ENCODE measurements around the gene GRPEL1. TPM values are rescaled to one million over a fixed set of nuclear protein-coding genes. Genes with fewer than 3 reads are reported as not detected.
"Not testable (repeated sequence)": the region's sequence is repeated elsewhere in the genome, so short reads cannot be mapped to it uniquely, and the experiment has no call there.

Gene GRPEL1
- total RNA-seq = 13.3 TPM

DNA sequence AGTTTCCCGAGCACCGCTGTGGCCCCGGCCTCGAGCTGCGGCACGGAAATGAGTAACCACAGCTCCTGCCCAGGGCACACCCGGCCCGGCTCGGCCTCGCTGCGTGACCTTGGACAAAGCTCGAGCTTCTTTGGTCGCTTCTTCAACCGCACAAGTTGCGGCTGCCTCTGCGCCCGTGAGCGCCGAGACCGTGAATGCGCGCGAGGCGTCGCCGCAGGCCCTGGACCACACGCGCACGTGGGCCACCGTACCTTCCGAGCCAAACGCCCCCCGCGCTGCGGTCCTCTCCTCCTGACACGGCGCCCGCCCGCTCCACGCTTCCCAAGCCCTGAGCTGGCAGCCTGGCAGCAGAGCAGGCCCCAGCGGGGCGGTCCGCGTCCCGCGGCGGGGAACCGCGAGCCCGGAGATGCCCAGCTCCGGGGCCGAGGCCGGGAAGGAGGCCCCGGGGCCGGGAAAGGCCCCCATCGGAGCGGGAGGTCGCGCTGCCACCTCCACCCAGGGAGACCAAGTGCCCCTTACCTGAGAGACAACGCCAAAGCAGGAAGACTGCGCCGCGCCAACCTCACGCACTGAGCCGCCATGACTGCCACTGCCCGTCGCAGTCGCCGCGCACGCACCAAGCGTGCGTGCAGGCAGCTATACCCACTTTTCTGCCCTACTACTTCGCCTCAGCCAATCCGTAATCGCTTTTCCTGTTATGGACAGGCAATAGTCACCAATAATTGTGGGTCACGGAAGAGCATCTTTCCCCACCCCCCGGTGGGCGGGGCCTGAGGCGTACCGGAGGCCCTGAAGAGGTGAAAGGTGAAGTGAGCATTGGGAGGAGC is at the start of gene GRPEL1:
Gene GRPEL1 (minus strand): TSS at position 613 of the 827 bp plus-strand sequence. CDS start 32 bp downstream, at position 581.
- peak; percentile 99 for DNase-seq

- DNase-seq = no peak
Measured at GRCh38 chr4:7116705-7117104, 48.8 kb upstream of the GRPEL1 start.

DNA sequence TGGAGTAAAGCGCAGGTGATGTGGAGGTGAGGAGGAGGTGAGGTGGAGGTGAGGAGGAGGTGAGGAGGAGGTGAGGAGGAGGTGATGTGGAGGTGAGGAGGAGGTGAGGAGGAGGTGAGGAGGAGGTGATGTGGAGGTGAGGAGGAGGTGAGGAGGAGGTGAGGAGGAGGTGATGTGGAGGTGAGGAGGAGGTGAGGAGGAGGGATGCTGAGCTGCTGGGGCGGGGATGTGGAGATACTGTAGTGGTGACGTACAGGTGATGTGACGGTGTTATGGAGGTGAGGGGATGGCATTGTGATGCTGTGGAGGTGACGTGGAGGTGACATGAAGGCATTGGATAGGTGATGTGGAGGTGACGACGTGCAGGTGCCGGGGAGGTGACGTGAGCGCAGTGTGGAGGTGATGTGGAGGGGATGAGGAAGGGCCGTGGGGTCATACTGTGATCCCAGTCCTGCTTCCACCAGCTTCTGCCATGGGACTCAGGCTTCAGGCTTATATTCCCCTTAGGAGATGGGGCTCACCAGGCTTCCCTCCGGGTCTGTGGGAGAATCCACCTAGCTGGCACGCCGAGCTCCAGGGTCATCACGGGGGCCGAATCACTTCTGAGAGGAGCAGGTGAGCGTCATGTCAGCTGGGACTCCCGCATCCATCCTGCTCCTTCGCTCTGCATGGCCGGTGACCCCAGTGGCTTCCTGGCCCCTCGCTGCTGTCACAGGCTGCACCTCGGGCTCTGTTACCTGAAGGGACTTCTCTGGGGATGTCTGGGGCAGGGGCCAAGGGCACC is 47.9 kb upstream of the GRPEL1 start:
- no peak for DNase-seq

DNA sequence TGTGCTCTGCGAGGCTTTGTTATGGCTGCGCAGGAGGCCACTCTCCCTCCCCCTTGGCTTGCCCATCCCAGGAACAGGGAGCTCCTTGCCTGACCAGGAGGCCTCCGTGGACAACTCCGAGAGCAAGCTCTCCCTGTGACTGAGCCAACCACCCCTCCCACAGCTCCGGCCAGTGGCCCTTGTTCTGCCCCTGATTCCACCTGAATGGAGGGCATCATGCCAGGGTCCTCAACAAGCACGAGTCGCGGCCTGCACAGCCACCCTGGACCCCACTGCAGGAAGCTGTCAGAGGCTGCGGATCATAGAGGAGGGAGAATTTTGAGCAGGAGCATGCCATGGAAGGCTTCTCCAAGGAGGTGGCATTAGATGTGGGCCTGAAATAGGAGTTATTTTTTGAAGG is 44.8 kb upstream of the GRPEL1 start:
- no peak for DNase-seq

- no peak for DNase-seq
Measured at GRCh38 chr4:7111441-7111840, 43.6 kb upstream of the GRPEL1 start.

DNA sequence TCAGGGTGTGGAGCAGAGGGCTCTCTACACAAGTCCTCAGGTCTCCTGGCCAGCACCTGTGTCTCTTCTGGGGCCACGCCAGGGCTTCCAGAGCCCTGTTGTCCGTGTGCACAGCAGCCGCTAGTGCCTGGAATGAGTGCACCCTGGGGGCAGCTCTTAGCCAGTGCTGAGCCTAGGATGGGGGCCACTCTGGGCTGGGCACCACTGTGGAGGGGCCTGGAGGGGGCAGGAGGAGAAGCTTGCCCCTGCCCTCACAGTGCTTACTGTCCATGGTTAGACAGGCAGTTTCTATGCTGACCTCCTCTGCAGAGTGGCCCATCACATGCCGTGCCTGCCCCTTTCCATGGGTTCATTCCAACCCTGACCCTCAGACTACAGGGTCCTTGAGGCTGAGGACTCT is 42.7 kb upstream of the GRPEL1 start:
- no peak for DNase-seq

DNA sequence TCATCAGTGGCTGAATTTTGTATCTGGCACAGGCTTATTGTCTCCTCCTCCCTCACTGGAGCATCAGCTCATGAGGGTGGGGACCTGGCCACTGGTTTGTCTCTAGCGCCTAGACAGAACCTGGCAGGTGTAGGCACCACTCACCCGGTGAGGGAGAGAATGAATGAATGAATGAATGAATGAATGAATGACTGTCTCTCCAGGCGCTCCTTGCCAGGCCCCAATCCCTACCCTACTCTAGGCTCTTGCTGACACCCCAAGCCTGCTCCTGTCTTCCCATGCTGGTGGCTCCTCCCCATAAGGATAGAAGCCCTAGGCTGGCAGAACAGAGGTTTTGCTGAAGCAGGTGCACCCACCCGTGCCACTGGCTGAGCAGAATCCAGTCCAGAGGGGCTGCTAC is 41.3 kb upstream of the GRPEL1 start:
- DNase-seq = no peak

GRCh38 chr4:7108660-7109059 is 40.8 kb upstream of the GRPEL1 start:
- DNase-seq = no peak

GRCh38 chr4:7108046-7108625 is 40.3 kb upstream of the GRPEL1 start:
- DNase-seq = no peak

DNA sequence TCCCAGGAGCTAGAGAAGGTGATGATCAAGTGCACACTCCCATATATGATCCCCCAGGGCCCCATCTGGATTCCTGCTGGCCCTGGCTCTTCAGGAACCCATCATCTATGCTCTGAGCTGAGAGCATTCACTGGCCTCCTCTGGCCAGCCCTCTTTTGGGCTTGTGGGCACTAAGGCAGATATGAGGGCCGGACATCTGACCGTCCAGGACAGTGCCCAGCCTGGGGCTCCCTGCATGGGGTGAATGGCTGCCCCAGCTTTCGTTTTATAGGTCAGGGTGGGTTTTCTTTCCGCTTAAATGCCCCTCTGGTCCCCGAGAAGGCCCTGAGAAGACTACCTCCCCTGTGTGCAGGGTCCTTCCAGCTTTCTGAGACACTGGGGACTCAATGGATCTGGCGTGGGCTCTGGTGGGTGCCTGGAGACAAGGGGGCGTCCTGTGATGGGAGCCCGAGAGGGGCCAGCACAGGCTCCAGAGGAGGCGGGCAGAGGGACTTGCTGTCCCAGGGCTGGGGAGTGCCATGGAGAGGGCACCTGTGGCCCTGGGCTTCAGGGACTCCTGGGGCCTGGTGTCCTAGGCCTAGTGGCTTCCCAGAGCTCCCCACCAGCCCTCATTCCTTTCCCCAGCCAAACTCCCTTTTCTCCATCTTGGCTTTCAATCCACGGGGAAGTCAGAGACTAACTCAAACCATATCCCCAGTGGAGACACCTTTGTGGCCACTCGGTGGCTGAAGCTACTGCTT is 39.5 kb upstream of the GRPEL1 start:
- DNase-seq = no peak

DNA sequence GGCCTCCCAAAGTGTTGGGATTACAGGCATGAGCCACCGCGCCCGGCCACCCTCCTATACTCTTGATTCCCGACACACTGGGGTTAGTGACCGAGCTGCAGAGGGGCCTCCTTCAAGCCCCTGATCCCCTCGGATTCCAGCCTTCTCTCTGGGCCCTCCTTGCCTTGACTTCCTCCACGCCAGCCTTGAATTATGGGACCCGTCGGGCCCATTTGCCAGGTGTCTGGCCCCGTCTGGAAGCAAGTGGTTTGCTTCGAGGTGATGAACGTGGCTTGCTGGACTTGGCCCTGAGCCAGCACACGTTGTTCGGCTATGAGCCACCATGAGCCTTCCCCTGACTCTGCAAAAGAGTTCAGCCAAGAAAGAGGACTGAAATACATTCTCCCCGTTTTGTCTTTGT is 37.4 kb upstream of the GRPEL1 start:
- no peak for DNase-seq

- DNase-seq = no peak
Measured at GRCh38 chr4:7104366-7105031, 36.6 kb upstream of the GRPEL1 start.

- peak; percentile 64 for DNase-seq
Measured at GRCh38 chr4:7103607-7104365, 35.9 kb upstream of the GRPEL1 start.

DNA sequence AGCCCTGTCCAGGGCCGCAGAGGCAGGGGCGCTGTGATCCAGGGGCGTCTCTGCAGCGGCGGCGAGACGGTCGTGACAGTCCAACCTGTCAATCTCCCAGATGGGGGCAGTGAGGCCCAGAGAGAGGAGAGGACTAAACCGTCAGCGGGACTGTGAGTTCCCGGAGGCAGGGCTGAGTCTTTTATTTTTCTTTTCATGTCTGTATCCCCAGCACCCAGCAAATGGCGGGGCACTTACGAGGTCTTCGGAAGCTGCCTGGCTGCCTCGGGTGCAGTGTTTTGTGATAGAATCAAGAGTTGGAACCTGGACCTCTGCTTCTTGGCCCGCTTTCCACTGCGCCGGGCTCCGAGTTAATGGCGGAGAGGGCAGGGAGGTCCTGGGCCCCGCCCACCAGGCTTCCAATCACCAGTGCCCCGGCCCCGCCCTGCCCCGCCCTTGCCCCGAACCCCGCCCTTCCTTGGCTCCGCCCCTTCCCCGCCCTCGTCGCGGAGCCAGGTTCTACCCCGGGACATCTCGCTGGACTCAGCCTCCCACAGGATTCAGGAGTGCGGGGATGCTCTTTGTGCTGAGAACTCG is 35.3 kb upstream of the GRPEL1 start:
- no peak for DNase-seq

GRCh38 chr4:7102516-7102909 is 34.6 kb upstream of the GRPEL1 start:
- not testable (repeated sequence) for DNase-seq

DNA sequence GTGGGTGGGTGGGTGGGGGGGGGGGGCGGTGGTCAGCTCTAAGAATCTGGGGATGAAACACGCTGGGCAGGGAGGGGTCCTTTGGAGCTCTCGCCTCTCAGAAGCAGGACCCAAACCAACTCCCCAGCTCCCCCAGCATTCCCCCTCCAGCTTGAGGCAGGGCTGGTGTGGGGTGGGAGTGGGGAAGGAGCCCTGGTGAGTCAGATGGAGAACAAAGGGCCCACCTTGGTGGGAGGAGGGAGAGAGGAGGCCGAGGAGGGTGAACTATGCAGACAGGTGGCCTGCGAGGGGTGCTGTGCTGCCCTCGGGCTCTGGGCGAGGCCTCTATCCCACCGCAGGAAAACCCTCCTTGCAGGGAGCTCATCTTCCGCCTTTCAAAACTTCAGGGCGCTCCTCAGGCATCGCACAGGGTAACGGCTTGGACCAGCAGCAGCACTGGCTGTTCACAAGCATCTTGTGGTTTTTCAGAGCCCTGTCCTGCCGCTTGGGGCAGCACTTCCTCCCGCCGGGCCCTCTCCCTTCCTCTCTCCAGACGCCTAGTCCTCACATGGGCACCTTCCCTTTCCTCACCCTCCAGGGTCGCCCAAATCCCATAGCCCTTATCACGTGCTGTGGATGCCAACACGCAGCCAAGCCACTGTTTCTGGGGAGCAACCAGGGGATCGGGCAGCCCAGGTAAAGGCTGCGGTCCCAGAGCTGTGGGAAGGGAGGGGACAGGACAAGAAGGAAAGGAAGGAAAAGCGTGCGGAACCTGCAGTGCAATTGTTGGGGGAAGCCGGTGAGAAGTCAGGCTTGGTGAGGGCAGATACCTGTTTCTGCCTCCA is 34.0 kb upstream of the GRPEL1 start:
- DNase-seq = peak; percentile 35

GRCh38 chr4:7096236-7096635 is 28.4 kb upstream of the GRPEL1 start:
- DNase-seq = no peak

DNA sequence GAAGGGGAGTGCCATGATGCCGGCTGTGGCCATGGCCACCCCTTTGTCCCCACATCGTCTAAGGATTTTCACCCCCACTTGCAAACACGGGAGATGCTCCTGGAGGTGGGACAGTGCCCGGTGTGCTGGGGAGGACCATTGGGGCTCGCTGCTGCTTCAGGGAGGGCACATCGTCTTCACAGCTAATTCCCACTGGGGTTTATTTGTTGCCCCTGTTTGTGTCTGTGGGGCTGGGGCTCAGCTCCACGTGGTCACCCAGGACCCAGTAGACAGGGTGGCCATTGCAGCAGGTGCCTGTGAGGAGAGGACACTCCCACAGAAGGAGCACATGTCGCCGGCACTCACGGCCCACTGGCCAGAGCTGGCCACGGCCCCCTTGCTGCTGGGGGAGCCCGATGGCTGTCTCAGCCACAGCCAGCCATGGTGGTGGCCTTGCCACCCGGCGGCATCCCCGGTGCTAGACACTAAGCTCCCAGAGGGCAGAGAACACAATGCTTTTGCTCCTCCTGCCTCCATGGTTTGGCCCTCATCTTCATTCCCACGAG is 27.8 kb upstream of the GRPEL1 start:
- DNase-seq = no peak

GRCh38 chr4:7094916-7095315 is 27.1 kb upstream of the GRPEL1 start:
- no peak for DNase-seq

- no peak for DNase-seq
Measured at GRCh38 chr4:7092026-7092425, 24.2 kb upstream of the GRPEL1 start.
